Fibroblast of the aortic adventitia (primary cell): ENCODE results near the gene CHAD. TPM values are rescaled to one million over a fixed set of nuclear protein-coding genes. Genes with fewer than 3 reads are reported as not detected.
A peak's percentile ranks its signal among the peaks of the same experiment; 100 is the strongest.

ENCODE experiments used
- DNase-seq: peaks from one replicate; pipeline ENCODE4 v3.0.0-alpha.2; 2010; ENCODE audit warnings: low read depth
- H3K4me3 ChIP-seq: 2 replicates; pipeline ENCODE4 v1.5.1; 2011; ENCODE audit warnings: low read depth, mild to moderate bottlenecking, control low read depth, low read length, moderate library complexity
- total RNA-seq: library from RNA; depleted of rRNA; stranded (reverse); fragments of >200 nt; gene quantifications from 2 replicates; pipeline ENCODE4 v1.2.3, GENCODE V29; 2012; ENCODE audit warnings: low replicate concordance
- TF ChIP-seq, protein P1 (sequence below): IDR thresholded peaks from 2 replicates; pipeline ENCODE4 v1.5.1; 2011; ENCODE audit warnings: mild to moderate bottlenecking, low read length, control low read depth, inconsistent platforms; ENCODE audit not compliant: insufficient read depth

CHAD gene
- total RNA-seq, 1 donor = not detected

DNA sequence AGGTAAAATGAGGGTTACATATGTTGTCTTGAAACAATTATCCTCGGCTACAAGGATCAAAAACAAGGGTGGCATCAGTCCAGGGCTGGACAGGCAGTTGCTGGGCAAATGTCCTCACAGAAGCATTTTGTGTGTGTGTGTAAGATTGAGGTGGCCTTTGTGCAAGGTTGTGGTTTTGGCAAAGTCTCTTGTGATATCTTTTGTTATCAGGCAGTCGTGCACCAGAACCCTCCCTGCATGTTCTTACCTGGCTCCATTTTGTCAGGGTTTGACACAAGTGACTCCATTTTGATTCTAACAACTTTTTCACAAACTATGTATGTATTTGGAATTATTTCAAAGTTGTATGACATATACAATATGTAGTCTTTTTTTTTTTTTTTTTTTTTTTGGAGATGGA is 20.0 kb downstream of the CHAD start:
- TF ChIP-seq, protein P1, sequence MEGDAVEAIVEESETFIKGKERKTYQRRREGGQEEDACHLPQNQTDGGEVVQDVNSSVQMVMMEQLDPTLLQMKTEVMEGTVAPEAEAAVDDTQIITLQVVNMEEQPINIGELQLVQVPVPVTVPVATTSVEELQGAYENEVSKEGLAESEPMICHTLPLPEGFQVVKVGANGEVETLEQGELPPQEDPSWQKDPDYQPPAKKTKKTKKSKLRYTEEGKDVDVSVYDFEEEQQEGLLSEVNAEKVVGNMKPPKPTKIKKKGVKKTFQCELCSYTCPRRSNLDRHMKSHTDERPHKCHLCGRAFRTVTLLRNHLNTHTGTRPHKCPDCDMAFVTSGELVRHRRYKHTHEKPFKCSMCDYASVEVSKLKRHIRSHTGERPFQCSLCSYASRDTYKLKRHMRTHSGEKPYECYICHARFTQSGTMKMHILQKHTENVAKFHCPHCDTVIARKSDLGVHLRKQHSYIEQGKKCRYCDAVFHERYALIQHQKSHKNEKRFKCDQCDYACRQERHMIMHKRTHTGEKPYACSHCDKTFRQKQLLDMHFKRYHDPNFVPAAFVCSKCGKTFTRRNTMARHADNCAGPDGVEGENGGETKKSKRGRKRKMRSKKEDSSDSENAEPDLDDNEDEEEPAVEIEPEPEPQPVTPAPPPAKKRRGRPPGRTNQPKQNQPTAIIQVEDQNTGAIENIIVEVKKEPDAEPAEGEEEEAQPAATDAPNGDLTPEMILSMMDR = no peak
- H3K4me3 ChIP-seq = no peak overlapping the region
- DNase-seq = no peak

- TF ChIP-seq, protein P1 = no peak
- DNase-seq = no peak
- no peak overlapping the region for H3K4me3 ChIP-seq
Measured at GRCh38 chr17:50447870-50448595, 20.6 kb downstream of the CHAD start.

GRCh38 chr17:50445730-50446325 is 22.9 kb downstream of the CHAD start:
- TF ChIP-seq, protein P1 = no peak
- no peak for DNase-seq
- H3K4me3 ChIP-seq = no peak overlapping the region

DNA sequence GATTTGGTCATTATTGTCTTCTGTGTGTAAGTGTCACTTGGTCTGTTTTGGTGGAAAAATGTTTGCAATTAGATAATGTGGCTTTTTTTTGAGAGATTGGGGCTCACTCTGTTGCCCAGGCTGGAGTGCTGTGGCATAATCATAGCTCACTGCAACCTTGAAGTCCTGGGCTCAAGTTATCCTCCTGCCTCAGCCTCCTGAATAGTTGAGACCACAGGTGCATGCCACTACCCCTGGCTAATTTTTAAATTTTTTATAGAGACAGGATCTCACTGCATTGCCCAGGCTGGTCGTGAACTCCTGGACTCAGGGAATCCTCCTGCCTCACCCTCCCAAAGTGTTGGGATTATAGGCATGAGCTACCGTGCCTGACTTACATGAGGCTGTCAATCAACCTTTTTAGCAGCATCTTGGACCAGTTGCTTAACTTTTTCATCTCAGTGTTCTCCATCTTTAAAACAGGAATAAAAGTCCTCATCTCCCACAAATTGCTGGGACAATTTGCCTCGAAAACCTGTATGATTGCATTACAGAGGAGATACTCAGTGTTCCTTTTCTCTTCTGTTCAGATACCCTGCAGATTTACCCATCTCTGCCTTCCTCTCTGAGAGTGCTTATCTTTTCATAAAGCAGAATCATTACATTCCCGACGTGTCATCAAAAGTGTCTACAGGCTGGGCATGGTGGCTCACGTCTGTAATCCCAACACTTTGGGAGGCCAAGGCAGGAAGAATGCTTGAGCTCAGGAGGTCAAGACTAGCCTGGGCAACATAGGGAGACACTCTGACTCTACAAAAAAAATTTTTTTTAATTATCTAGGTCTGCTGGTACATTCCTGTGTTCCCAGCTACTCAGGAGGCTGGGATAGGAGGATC is 23.6 kb downstream of the CHAD start:
- H3K4me3 ChIP-seq = no peak overlapping the region
- TF ChIP-seq, protein P1 = no peak
- no peak for DNase-seq

DNA sequence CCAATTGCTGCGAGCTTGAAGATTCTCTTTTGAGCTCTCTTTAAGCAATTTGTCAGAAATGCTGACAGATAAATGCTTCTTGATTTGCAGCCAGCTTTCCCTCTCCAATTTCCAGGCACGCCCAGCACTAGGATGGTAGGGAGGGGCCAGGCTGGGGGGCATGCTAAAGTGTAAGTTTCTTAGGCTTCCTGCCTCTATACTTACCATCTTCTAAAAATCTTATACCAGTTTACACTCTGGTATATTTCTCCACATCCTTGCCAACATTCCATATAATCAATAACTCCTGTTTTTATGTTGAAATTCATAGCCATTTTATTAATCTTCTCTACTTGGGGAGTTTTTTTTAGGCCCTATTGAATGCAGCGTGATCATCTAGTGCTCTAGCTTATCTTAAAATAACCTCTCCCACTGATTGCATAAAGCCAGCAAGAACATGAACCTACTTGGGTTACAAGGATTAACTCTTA is 25.1 kb downstream of the CHAD start:
- TF ChIP-seq, protein P1 = no peak
- no peak overlapping the region for H3K4me3 ChIP-seq
- DNase-seq = peak; percentile 66

DNA sequence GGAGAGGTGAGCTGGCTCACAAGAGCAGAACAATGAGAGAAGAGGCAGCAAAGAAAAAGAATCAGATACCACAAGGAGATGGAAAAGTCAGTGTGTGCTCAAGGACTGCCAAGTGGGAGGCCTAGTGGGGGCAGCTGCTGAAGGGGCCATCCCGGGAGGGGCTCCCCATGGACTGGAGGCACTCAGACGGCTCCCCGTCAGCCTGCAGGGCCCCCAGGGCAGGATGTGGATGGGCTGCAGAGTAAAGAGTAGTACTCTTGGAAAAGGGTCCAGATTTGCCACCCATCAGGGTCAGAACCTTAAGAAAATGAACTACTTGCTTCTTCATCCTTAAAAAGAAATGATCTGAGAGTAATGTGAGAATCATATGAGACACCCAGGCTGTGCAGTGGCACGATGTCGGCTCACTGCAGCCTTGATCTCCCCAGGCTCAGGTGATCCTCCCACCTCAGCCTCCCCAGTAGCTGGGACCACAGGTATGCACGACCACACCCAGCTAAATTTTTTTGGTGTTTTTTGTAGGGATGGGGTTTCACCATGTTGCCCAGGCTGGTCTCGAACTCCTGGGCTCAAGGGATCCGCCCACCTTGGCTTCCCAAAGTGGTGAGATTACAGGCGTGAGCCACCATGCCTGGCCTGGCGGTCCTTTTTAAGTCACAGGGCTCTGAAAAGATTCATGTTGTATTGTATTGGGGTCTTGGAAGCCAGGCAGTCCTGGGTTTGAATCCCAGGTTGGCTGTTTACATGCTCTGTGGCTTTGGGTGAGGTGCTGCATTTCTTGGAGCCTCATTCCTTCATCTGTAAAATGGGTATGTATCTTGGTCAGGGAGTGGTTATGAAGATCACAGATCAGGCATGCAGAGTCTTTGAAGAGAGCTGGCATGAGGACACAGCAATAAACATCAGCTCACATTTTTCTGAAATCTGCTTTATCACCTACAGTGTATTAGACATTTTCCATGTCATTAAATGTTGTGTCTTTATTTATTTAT is 27.5 kb downstream of the CHAD start:
- TF ChIP-seq, protein P1 = no peak
- DNase-seq = no peak
- H3K4me3 ChIP-seq = no peak overlapping the region
